GM21390 (cell line): ENCODE results near the gene KCNQ1.

Source experiments
- ATAC-seq: cut with Tn5 transposase; IDR thresholded peaks from one replicate; pipeline ENCODE4 v1.9.1; 2021; ENCODE audit not compliant: unreplicated experiment

KCNQ1 gene

GRCh38 chr11:2799881-2800654, 355.3 kb downstream of the KCNQ1 start:
- ATAC-seq = no peak

- no peak for ATAC-seq
These were observed 356.1 kb downstream of the KCNQ1 start for GRCh38 chr11:2800655-2801531.

DNA sequence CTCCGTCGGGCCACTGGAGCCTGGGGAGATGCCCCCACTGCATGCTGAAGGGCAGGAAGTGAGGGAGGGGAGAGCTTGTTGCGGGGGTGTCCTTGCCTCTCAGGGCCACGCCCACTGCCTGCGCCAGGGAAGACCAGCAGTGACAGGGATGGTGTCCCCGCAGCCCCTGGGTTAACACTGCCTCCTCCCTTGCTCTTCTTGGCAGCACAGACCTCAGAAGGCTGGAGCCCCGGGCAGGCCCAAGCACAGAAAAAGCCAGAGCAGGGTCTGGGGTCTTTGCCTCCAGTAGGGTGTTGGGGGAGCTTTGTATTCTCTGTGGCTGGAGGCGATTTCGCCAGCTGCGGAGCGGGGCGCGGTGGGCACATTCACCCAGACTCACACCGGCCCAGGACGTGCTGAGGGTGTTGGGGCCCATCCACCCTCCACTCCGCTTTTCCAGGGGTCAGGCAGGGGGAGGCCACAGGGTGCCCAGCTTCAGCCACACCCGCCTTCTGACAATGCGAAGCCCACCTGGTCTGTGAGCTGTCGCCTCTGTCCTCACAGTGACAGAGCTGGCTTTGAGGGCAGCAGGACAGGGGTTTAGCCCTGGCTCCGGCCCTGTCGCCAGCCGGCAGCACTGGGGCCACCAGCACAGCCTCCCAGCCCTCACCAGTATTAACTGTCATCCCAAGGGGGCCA, 357.0 kb downstream of the KCNQ1 start:
- ATAC-seq = no peak

DNA sequence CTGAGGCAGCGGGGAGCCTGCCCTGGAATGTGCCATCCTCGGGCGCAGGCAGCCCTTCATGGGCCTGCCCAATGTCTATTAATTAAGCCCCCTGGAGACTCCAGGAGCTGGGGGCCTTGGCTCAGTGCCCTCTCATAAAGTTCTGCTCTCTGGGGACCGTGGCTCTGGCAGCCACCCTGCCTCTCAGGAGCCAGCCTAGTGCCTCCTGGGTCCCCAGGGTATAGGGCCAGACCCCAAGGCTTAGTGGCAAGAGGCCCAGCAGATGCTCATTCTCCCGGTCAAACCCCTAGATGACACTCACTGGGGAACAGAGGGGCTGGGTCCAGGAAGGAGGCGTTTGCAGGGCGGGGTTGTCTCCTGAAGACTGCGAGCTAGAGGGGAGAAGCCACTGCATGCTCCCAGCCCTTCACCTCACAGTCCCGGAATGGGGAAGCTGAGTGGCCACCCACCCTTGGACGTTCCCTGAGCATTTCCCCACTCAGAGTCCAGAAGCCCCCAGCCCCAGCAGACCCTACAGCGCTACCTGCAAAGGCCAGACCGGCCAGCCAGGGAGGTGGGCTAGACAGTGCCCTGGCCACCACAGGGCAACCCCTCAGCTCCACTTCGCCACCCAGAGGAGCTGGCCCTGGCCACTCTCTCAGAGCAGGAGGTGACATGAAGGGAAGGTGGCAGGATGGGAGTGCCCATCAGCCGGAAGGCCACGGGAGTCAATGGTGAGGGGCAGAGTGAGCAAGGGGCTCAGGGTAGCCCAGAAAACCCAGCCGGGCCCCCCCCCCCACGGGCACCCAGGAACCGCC, 357.8 kb downstream of the KCNQ1 start:
- ATAC-seq = no peak

DNA sequence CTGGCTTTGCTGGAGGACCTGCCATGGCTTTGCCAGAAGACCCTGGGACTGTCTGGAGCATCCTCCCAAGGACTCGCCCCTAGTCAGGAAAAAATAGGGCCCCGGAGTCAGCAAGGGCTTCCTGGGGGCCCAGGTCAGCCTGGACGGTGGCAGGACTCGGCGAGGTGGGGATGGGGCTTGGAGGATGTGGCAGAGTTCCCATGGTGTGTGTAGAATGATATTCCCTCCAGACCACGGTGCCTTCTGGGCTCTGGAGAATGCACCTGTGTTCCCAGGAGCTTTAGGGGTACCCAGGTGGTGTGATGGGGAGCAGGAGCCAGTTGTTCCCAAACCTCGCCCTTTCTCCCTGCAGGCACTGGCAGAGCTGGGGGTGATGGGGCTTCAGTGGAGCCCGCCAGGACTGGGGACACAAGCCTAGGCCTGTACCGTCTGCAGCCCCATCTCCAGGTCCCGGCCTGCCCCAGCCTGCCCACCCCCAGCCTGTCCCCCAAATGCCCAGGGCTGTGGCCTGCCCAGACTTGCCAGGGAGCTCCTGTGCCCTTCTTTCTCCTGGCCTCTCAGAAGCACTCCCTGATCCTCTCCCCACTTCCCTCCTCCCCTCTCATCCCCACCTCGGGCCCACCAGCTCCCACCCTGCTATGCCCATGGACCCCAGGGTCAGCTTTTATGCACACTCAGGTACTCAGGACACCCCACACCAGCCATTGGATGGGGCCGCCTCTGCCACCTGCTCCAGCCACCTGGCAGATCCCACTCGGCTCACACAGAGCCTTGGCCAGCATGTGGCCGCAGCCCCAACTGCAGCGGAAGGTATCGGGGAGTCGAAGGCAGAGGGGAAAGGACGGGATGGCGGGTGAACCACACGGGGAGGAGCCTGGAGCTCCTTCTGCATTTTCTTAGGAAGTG, 358.6 kb downstream of the KCNQ1 start:
- no peak for ATAC-seq

DNA sequence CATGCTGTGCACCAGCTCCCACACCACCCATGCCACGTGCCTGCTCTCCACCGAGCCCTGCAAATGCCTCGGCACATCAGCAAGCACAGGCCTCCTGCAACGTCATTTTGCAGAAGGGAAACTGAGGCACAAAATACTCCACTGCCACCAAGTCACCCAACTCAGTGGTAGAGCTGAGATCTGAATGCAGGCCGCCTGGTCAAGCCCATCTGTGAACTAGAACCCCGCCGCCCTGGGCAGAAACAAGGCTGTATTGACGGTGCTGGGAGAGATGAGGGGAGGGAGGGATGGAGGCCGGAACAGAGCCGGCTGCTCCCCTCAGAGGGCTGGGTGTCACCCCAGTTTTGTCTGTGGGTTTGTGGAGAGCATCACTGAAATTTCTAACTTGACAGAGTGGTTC, 359.4 kb downstream of the KCNQ1 start:
- no peak for ATAC-seq

DNA sequence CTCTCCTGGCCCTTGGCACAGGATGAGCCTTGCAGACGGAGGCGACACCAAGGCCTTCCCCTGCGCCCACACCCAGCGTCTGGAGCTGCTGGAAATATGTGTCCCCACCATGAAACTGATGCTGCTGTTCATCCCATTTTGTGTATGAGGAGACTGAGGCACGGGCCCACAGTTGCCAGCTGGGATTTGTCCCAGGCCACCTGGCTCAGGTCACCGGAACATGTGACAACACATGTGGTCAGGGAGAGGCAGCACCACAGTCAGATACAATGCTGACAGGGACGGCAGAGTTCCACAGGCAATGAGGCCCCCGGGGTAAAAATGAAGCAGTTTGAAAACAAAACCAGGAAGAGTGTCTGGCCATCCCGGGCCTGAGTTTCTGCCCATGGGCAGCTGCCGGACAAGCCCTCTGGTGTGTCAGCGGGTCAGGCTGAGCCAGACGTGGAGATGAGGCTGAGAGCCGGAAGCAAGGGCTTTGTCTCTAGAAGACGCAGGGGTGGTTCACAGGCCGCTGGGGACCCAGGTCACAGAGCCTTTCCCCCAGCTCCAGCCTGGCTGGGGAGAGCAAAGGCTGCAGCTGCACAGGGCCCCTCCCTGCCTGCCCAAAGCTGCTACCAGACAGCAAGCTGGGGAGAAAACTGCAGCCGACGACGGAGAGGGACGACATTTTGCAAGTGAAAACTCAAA, 360.0 kb downstream of the KCNQ1 start:
- no peak for ATAC-seq

GRCh38 chr11:2805388-2806056, 360.7 kb downstream of the KCNQ1 start:
- no peak for ATAC-seq

DNA sequence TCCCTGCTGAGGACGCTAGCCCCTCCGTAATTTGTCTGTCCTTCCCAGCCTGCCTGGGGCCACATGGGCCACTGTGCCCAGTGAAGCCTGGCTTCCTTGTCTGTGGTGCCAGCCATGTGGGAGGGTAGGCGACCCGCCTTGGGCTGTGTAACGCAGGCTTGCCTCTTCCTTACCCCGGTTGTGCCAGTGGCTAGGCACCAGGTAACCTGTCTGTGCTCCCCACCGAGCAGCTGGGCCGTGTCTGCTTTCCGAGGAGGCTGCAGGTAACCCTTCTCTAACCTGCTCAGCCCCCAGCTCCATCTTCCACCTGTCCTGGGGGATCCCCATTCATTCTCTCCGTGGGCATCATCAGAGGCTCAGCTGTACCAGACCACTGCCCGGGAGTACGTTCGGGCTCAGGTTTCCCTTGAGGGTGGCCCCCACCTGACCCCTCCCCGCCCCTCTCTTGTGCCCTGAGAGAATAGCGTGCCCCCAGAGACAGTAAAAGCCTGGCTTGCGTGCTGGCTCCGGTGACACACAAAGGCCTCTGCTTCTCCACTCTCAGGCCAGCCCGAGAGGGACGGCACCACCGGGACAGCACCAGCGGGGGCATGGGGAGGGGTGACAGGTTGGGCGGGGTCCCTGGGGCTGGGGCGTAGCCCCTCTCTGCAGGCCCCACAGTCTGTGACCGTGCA, 361.7 kb downstream of the KCNQ1 start:
- no peak for ATAC-seq

DNA sequence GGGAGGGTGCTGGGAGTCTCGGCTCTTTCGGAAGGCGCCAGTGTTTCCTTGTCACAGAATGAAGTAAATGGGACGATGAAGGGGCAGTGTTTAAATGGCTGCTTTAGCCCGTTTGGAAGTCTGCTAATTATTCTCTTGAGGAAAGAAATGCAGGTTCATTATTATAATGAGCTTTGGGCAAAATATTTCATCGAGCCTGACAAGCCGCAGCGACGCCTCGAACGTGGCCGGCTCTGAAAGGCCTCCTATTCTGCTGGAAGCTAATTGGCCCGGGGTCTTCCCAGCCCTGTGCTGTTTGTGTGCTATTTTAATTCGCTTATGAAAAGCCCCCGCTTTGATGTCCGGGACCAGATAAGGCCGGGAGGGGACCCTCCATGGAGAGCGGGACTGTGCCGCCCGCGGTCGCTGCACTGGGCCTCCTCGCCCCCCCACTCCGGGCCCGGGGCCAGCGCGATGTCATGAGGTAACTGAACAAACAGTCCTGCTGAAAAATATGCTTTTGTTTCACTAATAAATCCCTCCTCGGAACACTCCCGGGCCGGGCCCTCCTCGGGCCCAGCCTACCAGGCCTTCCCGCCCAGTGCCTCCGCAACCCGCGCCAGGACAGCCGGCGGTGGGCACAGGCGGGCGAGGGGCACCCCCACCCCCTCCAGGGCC, 362.3 kb downstream of the KCNQ1 start:
- ATAC-seq = no peak

DNA sequence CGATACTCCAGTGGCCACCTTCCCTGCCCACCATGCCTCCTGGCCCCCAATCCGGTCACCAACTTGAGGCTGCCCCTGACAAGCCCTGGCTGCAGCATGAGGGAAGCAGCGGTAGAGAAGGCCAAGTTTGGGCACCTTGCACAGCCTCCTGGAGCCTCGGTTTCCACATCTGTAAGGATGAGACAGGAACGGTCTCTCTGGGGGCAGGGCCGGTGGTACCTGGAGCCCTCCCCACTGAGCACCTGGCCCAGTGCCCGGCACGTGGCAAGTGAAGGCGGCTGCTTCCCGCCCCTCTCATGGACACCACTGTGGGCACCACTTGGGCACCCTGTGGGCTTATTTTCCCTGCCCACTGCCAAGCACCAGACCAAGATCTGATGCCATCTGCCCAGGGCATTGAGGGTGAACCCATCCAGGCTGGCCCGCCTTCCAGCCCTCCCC, 363.0 kb downstream of the KCNQ1 start:
- no peak for ATAC-seq

DNA sequence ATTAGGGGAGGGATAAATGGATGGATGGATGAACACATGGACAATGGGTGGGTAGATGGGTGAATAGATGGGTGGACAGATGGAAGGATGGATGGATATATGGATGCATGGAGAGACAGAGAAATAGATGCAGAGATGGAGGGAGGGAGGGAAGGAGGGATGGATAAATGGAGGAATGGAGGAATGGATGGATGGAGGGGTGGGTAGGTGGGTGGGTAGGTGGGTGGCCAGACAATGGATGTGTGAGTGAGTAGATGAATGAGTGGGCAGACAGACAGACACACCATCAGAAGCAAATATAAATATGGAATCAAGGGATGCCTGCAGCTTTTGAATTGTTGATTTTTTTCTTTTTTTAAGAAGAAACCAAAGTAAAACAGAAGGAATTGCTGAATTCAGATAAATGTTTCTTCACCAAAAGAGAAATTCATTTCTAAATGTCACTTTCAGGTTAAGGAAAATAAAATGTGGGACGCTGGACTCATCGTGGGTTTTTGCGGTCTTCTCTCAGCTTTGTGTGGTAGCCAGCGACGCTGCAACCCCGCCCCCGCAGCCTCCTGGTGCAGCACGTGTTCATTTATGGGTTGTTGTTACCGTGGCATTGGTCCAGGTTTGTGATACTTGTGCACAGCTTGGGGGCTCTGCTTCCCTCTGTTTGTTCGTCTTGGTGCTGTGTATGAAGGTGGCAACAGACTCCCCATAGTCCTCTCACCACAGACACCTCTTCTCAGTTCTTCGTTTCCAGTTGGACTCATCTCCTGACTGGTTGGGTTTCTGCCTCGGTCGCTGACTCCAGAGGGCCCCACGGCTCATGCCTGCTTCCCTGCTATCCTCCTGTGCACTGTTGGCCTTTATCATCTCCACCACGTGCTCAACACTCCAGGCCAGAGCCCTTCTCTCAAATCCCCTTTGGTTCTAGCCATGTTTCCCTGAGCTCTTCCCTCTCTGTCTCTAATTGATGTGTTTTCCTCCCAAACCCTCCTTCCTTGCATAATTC, 364.3 kb downstream of the KCNQ1 start:
- no peak for ATAC-seq

GRCh38 chr11:2809854-2810253, 365.0 kb downstream of the KCNQ1 start:
- ATAC-seq = no peak

DNA sequence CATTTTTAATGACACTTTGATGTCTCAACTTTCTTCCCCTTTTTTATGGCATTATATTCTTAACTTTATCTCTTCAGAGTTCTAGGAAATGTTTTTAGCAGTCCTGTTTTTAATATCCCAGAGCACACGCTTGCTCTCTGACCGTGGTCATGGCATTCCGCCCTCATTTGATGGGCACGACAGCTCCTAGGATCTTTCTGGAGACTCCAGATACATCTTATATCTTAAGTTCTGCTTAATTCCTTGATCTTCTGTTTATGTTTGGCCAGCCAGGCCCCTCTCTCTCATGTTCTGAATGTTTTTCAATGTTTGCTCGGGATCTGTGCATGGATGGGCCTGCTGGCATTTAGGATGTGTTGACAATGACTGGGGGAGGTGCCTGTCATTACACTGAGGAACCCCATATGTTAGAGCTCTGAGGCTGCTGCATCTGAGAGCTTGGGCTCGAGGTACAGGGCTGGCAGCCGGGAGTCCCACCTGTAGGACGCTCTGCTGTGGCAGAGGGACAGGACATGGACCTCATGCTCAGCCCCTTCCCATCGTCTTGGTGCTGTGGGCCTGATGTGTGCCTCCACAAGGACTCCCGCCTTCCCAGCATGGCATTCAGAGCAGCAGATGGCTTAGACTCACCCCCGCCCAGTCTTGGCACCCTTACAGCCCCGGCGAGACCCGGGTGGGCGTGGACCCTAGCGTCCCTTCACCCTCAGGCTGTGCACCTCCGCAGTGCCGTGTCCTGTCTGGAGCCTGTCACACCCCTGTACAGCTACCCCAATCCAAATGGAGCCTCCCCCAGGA, 365.8 kb downstream of the KCNQ1 start:
- ATAC-seq = no peak

DNA sequence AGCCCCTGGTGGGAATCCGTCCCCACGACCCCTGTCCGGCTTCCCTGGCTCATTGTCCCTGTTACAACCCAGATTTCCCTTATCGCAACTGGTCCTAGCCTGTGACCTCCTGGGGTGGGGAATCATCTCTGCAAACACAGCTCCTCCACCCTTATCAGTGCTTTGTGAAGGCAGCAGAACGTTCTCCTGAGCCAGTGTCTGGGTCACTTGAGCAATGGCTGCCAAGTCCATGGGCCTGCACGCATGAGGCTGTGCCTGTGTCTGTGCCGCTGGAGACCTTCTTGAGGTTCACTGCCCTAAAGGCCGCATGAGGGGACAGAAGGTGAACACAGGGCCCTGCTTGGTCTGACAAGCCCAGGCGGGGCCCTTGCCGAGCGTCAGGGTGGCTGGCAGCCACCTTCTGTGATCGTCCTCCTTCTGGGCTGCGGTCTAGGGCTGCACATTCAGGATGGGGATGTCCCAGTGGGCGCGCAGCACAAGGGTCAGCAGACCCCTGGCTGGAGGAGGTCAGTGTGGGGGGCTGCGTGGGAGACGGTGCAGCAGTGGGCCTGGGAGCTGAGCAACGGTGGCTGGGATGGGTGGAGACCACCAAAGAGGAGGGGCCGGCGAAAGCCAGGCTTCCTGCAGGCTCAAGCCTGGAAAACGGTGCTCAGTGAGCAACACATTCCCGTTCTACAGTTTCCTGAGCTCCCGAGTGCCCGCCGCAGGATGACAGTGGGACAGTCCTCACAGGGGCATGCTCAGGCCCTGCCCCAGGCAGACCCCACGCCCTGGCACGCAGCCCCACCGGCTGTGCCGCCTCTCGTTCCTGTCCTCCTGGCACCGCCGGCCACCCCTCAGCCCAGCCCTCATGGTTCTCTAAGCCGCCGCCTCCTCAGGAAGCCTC, 366.6 kb downstream of the KCNQ1 start:
- ATAC-seq = no peak
